Superior temporal gyrus (tissue), 1 donor: Measurements from ENCODE around the gene STK24.

ENCODE experiments used
- DNase-seq: peaks from one replicate; pipeline ENCODE4 v3.0.0-alpha.2; 2016; ENCODE audit errors: extremely low spot score

Gene STK24

GRCh38 chr13:98489446-98490194, 87.3 kb downstream of the STK24 start:
- no peak for DNase-seq

DNA sequence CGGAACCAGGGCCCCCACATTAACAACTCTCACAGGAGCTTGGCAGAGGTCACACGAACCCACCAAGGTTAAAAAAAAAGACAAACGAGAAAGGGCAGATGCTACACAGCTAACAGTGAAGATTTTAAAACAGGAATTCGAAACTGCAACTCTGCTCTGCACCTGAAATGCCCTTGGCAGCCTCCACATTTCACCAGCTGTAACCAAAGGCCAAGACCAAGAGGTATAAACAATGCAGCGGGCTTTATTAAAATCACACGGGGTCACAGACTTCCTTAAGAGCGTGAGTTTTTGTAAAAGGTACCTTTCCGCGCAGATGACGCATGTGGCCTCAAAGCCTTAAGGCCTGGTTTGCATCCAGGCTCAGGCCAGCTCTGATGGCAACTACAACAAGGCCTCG, 88.2 kb downstream of the STK24 start:
- DNase-seq, result no peak

- DNase-seq, result no peak
Measured at GRCh38 chr13:98487522-98487921, 89.4 kb downstream of the STK24 start.

GRCh38 chr13:98487016-98487415, 89.9 kb downstream of the STK24 start:
- no peak for DNase-seq

GRCh38 chr13:98486412-98486811, 90.5 kb downstream of the STK24 start:
- DNase-seq, result no peak

- DNase-seq, result no peak
Measured at GRCh38 chr13:98485561-98485960, 91.3 kb downstream of the STK24 start.

DNA sequence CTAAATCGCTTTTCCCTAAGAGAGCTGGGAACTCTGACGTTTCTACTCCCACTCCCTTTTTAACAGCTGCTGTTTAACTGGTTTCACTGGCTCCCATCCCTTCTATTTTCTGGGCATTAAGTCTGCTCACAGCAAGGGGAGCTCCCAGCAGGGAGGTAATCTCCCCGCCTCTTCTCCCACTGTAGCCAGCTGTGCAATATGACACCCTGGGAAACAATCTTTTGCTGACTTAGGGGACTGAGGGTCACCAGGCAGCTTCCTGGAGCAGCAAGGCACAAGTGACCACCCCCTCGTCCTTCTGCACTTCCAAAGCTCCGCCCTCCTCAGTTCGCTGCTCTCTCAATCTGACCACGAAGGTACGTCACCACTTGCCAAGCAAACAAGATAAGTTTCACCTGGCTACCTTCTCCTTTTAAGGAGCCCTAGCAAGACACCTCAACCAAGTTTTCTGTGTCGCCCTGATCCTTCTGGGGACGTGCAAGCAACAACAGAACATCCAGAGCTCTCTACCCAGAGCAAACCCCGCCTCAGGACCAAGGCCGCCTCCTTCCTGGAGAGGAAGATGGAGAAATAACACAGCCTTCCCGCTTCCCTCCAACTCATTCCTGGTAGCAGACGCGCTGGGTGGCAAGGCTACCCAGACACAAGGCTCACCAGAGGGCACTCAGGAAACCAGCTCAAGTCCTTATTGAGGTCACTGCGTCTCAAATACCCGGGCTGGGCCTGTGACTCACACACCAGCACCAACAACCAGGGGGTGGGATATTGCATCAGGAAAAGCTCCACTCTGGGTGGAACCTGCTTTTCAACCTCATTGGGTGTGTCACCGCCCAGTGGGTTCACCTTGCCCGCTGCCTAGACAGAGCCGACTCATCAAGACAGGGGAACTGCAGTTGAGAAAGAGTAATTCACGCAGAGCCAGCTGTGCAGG, 92.4 kb downstream of the STK24 start:
- DNase-seq, result no peak

- DNase-seq, result no peak
Measured at GRCh38 chr13:98483601-98484288, 93.2 kb downstream of the STK24 start.

GRCh38 chr13:98482476-98483444, 94.1 kb downstream of the STK24 start:
- no peak for DNase-seq

DNA sequence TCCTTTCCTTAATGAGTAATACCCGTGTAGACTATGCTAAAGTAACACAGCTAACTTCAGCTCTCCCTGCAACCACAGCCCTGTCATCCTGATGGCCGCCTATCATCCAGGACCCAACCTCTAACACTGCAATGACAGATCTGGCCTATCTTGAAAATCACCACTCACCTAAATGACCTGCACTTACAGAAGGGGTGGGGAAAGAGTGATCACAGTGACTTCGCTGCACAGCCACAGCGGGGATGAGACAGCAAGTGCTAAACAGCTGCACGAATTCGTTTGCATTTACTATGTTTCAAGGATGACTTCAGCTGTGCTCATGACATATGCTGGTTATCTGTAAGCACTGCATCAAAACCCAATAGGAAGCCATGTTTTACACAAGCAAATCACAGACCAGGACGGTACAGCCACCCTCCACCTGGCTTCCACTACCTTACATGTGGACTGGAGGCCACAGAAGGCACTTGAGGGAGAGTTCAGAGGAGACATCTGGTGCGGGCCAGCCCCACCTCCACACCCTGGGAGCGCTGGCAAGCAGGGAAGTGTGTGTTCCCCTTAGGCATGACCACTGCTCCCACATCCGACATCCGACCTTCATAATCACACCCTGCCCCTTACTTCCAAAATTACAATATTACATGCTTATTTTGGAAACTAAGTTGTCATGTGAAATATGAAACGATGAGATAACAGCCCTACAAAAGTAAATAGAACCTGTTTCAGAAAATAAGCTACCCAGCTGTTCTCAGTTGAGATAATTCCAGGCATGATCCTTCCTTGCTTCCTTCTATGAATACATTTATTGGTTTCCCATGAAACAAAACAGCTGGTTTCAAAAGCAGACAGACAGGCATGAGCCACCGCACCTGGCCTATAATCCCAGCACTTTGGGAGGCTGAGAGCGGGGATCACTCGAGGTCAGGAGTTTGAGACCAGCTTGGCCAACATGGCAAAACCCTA, 95.7 kb downstream of the STK24 start:
- no peak for DNase-seq

- DNase-seq, result no peak
Measured at GRCh38 chr13:98479496-98480003, 97.4 kb downstream of the STK24 start.

DNA sequence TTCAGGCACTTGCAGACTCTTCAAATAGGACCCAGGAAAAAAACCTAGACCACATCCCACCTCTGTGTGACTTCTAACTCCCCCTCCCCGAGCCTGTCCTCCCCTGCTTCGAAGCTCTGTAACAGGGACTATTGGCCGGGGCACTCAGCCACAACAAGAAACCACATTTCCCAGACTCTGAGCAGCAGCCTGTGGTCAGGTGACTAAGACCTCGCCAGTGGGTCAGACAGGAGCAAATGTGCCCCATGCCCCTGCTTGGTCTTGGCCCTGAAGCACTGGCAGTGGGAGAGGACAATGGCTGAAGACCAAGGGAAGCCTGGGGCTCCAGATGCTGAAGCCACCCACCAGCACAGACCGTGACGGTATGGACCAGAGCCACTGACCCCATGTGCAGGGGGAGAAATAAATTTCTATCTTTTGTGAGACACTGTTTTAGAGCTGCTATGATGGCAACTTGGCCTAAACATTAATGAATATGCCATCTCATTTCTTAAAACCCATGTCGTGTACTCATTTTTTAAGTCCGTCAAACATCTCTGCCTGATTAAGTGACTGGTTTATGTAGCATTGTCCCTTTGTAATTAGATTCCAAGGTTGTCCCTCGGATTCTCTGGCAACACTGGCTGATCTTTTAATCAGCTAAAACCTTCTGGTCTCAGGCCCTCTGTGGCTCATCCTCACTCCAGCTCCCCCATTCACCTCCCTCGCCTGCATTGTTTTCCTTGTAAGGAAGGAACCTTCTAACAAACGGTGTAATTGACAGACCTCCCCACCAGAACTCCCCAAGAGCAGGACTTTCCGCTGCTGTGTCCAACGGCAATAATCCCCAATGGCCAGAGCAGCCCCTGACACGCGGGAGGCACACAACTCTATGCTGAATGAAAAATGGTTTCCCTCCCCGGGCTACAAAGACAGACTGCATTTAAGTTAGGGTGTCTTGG, 98.4 kb downstream of the STK24 start:
- no peak for DNase-seq

DNA sequence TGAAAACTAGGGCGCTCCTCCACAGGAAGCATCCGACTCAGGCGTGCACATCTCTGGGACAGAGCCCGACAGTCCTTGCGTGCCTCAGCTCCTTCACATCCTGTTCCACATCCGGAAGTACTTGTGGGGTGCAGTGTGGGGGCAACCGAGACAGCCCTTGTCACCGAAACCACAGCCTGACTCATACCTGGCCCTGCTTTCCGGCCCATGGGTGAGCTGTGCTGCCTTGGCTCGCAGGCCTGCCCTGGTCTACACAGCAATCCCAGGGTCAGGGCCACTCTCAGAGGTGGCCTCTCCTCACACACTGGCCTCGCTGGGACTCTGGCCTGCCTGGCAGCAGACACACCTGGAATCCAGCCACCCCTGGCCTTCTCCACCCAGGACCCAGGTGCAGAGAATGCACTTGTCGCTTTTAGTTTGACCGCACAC, 100.4 kb downstream of the STK24 start:
- no peak for DNase-seq

DNA sequence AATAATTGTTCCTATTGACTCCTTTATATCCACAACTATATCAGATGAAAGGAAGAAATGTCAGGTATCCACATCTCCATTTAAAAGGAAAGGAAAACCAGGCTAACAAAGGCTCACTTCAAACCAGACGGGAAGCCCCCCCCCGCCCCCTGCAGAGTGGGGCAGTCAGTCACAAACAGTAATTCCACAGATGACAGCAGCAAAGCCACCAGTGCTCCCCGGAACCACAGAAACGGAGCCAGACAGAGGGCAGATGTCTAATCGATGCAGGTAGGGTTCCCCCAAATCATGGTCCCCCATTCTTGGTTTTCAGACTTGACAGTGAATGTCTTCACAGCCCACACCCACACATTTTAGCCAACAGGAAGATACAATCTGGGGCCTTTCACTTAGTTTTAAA, 100.8 kb downstream of the STK24 start:
- no peak for DNase-seq

- no peak for DNase-seq
Measured at GRCh38 chr13:98475522-98475921, 101.4 kb downstream of the STK24 start.

DNA sequence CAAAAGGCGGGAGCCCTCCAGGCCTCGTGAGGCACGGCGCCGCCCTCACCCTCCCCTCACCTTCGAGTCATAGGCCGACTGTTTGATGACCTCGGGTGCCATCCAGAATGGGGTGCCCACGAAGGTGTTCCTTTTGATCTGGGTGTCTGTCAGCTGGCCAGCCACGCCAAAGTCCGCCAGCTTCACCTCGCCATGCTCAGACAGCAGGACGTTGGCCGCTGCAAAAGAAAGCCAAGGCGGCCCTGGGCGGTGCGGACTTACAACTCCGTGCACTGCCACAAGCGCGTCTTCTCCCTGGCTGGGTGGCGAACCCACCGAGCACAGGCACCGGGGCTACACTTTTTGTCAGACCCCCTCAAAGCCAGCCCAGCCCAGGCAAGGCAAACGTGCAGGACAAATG, 102.1 kb downstream of the STK24 start:
- no peak for DNase-seq

DNA sequence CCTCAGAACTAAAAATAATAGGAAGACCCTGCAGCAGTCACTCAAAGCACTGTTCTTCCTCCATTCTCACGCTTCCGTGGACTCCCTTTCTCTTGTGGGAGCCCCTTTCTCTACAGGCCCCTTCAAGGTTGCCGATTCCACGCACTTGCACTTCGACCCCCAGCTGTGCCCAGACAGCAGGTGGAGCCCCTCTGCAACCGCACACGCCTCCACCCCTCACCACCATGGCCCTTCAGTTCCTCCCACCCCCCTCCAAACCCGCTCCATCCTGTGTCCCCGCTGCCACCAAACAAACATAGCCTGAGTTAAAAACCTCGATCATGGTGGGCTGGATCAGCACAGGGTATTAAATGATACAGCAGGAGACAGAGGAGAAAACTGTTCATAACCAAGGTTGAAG, 102.6 kb downstream of the STK24 start:
- DNase-seq, result no peak

DNA sequence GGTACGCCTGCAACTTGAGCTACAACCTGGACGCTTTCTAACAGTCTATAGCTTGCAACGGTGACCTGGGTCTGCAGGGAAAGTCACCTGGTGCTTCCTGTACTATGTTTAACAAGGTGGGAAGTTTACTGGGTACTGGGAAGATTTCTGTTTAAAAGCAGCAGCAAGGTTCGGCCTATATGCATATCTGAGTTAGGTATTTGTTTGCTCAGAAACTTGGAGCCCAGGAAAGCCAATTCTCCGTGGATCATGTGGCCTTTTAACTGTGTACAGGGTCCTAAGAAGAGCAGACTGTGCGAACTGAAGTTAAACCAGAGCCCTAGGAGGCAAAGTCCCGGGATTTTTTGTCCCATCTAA, 103.1 kb downstream of the STK24 start:
- no peak for DNase-seq
